ENCODE measurements around the gene KCNC3.
A peak's percentile ranks its signal among the peaks of the same experiment; 100 is the strongest.

The KCNC3 gene

GRCh38 chr19:50326101-50326664, 3.0 kb downstream of the KCNC3 start:
- H3K36me3 ChIP-seq (ENCODE audit: control insufficient read depth, insufficient read depth, low read length) = no peaks in the 10 kb centered on the region
- H2AFZ ChIP-seq = peak overlapping the region; percentile 25
- H3K4me2 ChIP-seq (ENCODE audit: low read length) = peak overlapping the region; percentile 77
- H3K27ac ChIP-seq = no peak overlapping the region
- H3K9me3 ChIP-seq (ENCODE audit: control insufficient read depth, low read length) = no peaks in the 10 kb centered on the region
- no peak for TF ChIP-seq CTCF (IDR thresholded peaks at IDR 0.05)
- peak overlapping the region; percentile 34 for H3K9ac ChIP-seq
- H3K27me3 ChIP-seq (ENCODE audit: control insufficient read depth, insufficient read depth, low read length) = no peaks in the 10 kb centered on the region
- peaks cover 4% of the 10 kb centered on the region for H3K79me2 ChIP-seq
- peaks cover 13% of the 10 kb centered on the region for H3K4me1 ChIP-seq
- peak overlapping the region; percentile 55 for H3K4me3 ChIP-seq (ENCODE audit: low read depth, low read length)

GRCh38 chr19:50325310-50326100, 3.7 kb downstream of the KCNC3 start:
- peak overlapping the region; percentile 33 for H2AFZ ChIP-seq
- peaks cover 4% of the 10 kb centered on the region for H3K79me2 ChIP-seq
- H3K9ac ChIP-seq = peak overlapping the region; percentile 34
- H3K36me3 ChIP-seq (ENCODE audit: control insufficient read depth, insufficient read depth, low read length) = no peaks in the 10 kb centered on the region
- peaks cover 13% of the 10 kb centered on the region for H3K4me1 ChIP-seq
- no peaks in the 10 kb centered on the region for H3K27me3 ChIP-seq (ENCODE audit: control insufficient read depth, insufficient read depth, low read length)
- H3K4me2 ChIP-seq (ENCODE audit: low read length) = peak overlapping the region; percentile 77
- TF ChIP-seq CTCF (IDR thresholded peaks at IDR 0.05) = no peak
- no peaks in the 10 kb centered on the region for H3K9me3 ChIP-seq (ENCODE audit: control insufficient read depth, low read length)
- H3K27ac ChIP-seq = no peak overlapping the region
- peak overlapping the region; percentile 55 for H3K4me3 ChIP-seq (ENCODE audit: low read depth, low read length)

- H3K4me2 ChIP-seq (ENCODE audit: low read length) = no peak overlapping the region
- no peaks in the 10 kb centered on the region for H3K9me3 ChIP-seq (ENCODE audit: control insufficient read depth, low read length)
- TF ChIP-seq CTCF (IDR thresholded peaks at IDR 0.05) = no peak
- no peaks in the 10 kb centered on the region for H3K27me3 ChIP-seq (ENCODE audit: control insufficient read depth, insufficient read depth, low read length)
- peaks cover 13% of the 10 kb centered on the region for H3K4me1 ChIP-seq
- H2AFZ ChIP-seq = no peak overlapping the region
- no peak overlapping the region for H3K9ac ChIP-seq
- H3K79me2 ChIP-seq = peaks cover 4% of the 10 kb centered on the region
- H3K36me3 ChIP-seq (ENCODE audit: control insufficient read depth, insufficient read depth, low read length) = no peaks in the 10 kb centered on the region
- H3K27ac ChIP-seq = no peak overlapping the region
- H3K4me3 ChIP-seq (ENCODE audit: low read depth, low read length) = no peak overlapping the region
Observed at GRCh38 chr19:50324331-50324730, 4.8 kb downstream of the KCNC3 start.

GRCh38 chr19:50323782-50324133, 5.4 kb downstream of the KCNC3 start:
- peaks cover 13% of the 10 kb centered on the region for H3K4me1 ChIP-seq
- no peak overlapping the region for H3K27ac ChIP-seq
- peaks cover 4% of the 10 kb centered on the region for H3K79me2 ChIP-seq
- H3K9ac ChIP-seq = no peak overlapping the region
- no peak overlapping the region for H2AFZ ChIP-seq
- no peak overlapping the region for H3K4me3 ChIP-seq (ENCODE audit: low read depth, low read length)
- H3K36me3 ChIP-seq (ENCODE audit: control insufficient read depth, insufficient read depth, low read length) = no peaks in the 10 kb centered on the region
- no peak overlapping the region for H3K4me2 ChIP-seq (ENCODE audit: low read length)
- TF ChIP-seq CTCF (IDR thresholded peaks at IDR 0.05) = no peak
- H3K27me3 ChIP-seq (ENCODE audit: control insufficient read depth, insufficient read depth, low read length) = no peaks in the 10 kb centered on the region
- no peaks in the 10 kb centered on the region for H3K9me3 ChIP-seq (ENCODE audit: control insufficient read depth, low read length)
